HG02885 (cell line): Measurements from ENCODE around the gene FRMD8.
"Not testable (repeated sequence)": the region's sequence is repeated elsewhere in the genome, so short reads cannot be mapped to it uniquely, and the experiment has no call there.

Experiments
- ATAC-seq: cut with Tn5 transposase; IDR thresholded peaks from one replicate; pipeline ENCODE4 v1.9.1; 2021; ENCODE audit warnings: mild to moderate bottlenecking; ENCODE audit not compliant: unreplicated experiment, poor library complexity

Gene FRMD8

GRCh38 chr11:65446446-65447277 is 60.2 kb downstream of the FRMD8 start:
- no peak for ATAC-seq

GRCh38 chr11:65448074-65448417 is 61.6 kb downstream of the FRMD8 start:
- ATAC-seq: no peak

GRCh38 chr11:65448418-65449105 is 62.1 kb downstream of the FRMD8 start:
- no peak for ATAC-seq

- not testable (repeated sequence) for ATAC-seq
These were observed 64.9 kb downstream of the FRMD8 start for GRCh38 chr11:65451301-65451700.

GRCh38 chr11:65452259-65452658 is 65.8 kb downstream of the FRMD8 start:
- not testable (repeated sequence) for ATAC-seq

GRCh38 chr11:65452806-65453490 is 66.5 kb downstream of the FRMD8 start:
- ATAC-seq: no peak

- no peak for ATAC-seq
These were observed 67.9 kb downstream of the FRMD8 start for GRCh38 chr11:65454311-65454695.

GRCh38 chr11:65454696-65455456 is 68.4 kb downstream of the FRMD8 start:
- peak; percentile 96 for ATAC-seq

- no peak for ATAC-seq
These were observed 70.0 kb downstream of the FRMD8 start for GRCh38 chr11:65456418-65456817.

GRCh38 chr11:65459552-65459951 is 73.1 kb downstream of the FRMD8 start:
- no peak for ATAC-seq
